Measurements from ENCODE around the gene SLC16A12.

SLC16A12 gene, protein sequence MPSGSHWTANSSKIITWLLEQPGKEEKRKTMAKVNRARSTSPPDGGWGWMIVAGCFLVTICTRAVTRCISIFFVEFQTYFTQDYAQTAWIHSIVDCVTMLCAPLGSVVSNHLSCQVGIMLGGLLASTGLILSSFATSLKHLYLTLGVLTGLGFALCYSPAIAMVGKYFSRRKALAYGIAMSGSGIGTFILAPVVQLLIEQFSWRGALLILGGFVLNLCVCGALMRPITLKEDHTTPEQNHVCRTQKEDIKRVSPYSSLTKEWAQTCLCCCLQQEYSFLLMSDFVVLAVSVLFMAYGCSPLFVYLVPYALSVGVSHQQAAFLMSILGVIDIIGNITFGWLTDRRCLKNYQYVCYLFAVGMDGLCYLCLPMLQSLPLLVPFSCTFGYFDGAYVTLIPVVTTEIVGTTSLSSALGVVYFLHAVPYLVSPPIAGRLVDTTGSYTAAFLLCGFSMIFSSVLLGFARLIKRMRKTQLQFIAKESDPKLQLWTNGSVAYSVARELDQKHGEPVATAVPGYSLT

DNA sequence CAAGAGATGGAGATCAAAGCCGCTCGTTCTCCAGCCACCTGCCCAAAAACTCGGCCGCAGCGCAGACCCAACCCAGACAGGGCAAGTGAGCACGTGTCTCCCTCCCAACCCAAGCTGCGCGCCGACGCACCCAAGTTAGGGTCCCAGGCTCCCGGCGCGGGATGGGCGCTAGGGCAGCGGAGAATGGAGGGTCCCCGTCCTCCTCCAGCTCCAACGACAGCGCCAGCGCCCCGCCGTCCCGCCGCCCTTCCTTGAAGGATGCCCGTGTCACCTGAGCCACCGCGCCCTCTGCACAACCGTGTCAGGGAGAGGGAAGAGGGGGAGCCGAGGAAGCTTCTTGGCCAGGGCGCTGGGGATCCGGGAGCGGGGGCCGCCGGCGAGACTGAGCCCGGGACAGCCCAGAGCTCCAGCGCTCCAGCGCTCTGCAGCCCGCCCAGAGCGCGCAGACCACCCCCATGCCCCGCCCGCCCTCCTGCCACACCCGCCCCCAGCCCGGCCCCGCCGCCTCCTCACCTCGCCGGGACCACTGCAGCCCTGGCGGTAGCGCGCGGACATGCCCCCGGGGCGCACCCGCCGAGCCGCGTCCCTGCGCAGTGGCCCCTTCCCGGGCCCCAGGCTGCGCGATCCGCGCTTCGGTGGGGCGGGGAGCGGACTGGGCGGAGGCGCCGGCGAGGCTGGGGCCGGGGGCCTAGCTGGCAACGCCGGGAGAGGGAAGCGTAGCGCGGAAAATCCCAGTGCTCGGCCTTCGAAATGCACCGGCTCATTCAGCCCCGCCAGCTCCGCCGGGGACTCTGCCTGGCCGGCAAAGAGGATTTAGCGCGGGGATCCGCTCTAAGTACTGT lies at the start of gene SLC16A12:
SLC16A12 (minus strand) TSS at position 424 of the 842 bp plus-strand sequence. CDS start 73,016 bp downstream, outside the sequence.
- peak; percentile 29 for DNase-seq (ENCODE audit: low spot score)

DNA sequence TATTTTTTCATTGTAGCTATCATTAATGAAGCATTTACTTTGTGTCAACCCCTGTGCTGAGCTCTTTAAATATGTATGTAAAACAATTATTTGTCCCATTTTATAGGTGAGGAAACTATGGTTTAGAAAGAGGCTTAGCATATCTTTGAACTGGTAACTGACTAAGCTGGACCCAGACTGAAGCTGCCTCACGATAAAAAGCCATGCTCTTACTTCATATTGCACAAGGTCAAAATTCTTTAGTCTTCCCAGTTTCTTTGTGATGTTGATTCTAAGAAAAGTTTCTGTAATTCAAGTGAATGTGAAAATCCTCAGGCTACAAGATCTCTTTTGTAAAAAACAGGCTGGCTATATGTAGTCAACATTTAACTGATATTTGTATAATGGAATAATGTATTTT lies 46.6 kb upstream of the SLC16A12 start:
- no peak for DNase-seq (ENCODE audit: low spot score)

GRCh38 chr10:89580243-89580642 lies 44.8 kb upstream of the SLC16A12 start:
- DNase-seq (ENCODE audit: low spot score), result no peak

GRCh38 chr10:89576696-89577095 lies 41.3 kb upstream of the SLC16A12 start:
- no peak for DNase-seq (ENCODE audit: low spot score)

- no peak for DNase-seq (ENCODE audit: low spot score)
Observed at GRCh38 chr10:89576022-89576421, 40.6 kb upstream of the SLC16A12 start.

DNA sequence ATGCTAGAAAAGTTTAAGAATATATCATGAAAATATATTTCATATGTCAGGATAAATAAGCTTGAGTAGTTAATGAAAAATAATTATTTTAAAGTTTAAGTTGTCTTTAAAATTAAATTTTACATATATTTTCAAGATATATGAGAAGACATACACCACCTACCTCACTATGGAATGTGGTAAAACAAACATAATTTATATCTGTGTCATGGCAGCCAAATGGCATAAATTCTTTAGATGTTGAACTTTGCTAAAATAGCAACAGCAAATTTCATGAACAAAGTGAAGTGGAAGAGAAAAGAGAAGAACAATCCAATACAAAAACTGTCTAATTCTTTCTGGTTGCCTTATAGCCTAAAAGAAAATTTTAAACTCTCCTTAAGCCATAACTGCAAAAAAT lies 39.6 kb upstream of the SLC16A12 start:
- DNase-seq (ENCODE audit: low spot score), result no peak

- DNase-seq (ENCODE audit: low spot score), result no peak
Observed at GRCh38 chr10:89574368-89574767, 39.0 kb upstream of the SLC16A12 start.

DNA sequence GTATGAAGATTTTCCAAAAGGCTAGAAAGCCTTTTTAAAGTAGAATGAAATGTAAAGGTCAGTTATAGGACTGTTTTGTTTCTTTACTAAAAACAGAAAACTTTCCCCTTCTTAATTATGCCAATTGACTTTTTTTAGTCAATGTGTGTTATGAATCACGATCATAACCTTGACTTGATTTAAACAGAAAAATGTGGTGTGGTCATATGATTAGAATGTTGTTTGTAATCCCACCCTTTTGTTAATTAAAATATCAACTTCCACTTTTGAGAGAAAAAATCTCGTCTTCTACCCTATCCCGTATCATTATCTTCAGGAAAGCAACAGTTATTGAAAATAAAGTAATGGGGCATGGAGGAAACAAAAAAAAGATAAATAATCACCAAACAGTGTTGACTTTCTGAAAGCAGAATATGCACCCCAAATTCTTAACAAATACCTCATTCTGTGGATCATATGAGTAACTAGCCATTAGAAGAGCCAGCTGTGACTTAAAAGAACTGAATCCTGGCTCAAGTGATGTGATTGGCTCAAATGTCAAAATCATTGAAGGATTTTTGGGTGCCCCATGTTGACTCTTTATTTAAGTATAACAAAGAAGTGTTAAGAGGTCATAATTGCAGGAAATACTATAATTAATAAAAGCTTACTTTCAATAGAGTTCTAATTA lies 32.3 kb upstream of the SLC16A12 start:
- no peak for DNase-seq (ENCODE audit: low spot score)

- no peak for DNase-seq (ENCODE audit: low spot score)
Observed at GRCh38 chr10:89566992-89567391, 31.6 kb upstream of the SLC16A12 start.

GRCh38 chr10:89566095-89566950 lies 30.9 kb upstream of the SLC16A12 start:
- no peak for DNase-seq (ENCODE audit: low spot score)

- DNase-seq (ENCODE audit: low spot score), result no peak
Observed at GRCh38 chr10:89565180-89565579, 29.8 kb upstream of the SLC16A12 start.

DNA sequence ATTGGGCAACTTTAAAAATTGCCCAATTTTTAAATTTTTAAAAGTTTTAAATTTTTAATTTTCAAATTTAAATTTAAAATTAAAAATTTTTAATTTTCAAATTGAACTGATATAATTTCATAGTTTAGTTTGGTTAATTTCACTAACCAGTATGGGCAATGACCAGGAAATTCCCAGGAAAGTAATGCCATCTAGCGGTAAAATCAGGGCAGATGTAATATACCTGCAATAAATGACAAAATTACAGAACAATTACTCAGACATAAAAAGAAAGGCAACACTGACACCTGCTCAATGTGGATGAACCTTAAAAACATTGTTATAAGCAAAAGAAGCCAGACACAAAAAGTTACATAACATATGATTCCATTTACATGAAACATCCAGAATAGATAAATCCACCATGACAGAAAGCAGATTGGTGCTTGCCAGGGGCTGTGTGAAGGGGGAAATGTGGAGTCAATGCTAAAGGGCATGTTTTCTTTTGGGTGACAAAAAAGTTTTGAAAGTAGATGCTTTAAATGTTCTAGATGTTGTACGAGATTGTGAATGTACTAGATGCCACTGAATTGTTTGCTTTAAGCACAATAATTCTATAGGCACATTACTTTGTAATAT lies 28.6 kb upstream of the SLC16A12 start:
- peak; percentile 21 for DNase-seq (ENCODE audit: low spot score)

DNA sequence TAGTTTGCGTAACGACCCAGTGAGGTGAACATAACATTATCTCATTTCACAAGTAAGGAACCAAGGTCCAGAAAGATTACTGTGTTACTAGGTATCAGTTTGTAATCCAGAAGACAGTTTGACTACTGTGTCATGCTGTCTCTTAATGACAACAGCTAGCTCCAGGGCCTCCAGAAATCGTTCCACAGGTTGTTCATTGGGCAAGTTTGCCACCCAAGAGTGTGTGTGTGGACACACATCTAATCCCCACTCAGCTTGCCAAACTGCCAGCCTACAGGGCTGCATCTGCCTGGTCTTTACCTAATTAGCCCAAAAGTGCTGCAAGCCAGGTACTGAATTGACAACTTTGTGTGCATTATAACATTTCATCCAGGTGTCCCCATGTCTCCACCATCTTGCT lies 27.9 kb upstream of the SLC16A12 start:
- no peak for DNase-seq (ENCODE audit: low spot score)

DNA sequence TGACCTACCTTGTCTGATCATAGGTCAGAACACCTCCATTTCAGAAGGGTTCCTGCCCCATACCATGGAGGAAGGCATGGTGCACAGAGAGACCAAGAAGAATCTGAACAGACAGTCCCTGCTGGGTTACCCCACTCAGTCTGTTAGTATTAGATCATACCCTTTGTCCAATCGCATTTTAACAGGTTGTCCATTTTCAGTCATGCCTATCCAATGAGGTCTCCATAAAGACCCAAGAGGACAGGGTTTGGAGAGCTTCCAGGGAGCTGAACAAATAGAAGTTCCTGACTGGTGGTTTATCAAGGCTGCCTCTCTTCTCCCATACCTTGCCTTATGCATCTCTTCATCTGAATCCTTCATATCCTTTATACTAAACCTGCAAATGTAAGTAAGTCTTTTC lies 21.2 kb upstream of the SLC16A12 start:
- no peak for DNase-seq (ENCODE audit: low spot score)

GRCh38 chr10:89555688-89556445 lies 20.5 kb upstream of the SLC16A12 start:
- no peak for DNase-seq (ENCODE audit: low spot score)

- DNase-seq (ENCODE audit: low spot score), result no peak
Observed at GRCh38 chr10:89554433-89554832, 19.0 kb upstream of the SLC16A12 start.

DNA sequence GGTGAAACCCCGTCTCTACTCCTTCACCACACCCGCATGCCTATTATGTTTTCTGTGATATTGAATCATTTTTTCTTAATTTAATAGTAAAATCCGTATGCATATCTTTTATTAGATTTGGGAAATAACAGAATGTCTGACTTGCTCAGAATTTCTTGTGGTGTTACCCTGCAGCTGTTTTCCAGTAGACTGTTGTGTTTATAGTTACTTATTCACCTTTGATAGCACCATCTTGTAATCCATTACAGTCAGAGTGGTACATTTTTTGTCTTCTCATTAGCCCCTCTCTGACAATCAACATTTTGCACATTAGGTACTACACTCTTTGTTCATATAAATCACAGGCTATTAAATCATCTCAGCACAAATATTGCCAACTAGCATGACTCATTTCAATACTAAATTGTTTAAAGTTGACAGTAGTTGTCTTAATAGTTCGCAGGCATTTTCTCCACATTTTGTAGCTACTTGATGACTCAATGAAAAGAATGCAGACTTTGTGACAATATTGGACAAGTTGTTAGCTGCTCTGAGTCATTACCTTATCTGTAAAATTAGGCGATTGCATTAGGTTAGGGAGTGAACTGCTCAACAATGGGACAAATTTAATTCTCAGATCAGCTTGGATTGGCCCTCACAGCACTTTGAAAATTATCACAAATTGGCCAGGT lies 17.8 kb upstream of the SLC16A12 start:
- DNase-seq (ENCODE audit: low spot score), result peak; percentile 54

DNA sequence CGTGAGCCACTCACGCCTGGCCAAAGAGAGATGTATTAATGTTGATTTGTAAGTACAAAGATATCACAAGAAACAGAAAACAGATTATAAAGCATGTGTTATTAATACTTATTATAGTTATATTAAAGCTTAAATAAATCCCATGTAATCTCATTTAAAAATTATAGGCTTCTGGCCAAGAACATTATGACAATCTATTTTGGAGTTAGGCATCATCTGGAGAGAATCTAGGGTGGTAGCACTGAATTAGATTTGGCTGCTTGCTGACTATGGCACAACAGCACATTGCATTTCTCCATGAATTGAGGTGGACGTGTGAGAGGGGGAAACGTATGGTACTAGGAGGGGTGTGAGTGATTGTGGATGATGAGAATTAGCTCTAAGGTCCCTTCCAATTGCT lies 16.8 kb upstream of the SLC16A12 start:
- DNase-seq (ENCODE audit: low spot score), result no peak

DNA sequence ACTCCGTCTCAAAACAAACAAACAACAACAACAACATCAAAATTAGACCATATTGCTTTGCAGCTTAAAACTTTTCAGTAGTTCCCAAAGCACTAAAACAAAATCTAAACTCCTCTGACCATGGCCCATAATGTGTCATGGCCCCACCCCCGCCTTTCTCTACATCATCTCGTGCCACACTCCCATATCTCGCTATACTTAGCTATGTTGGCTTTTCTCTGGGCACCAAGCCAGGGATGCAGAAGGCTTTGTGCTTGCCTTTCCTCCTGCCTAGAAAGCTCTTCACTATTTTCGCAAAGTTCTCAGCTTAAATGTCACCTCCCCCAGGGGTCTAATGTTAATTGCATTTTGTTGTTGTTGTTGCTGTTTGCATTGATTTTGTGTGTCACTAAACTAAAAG lies 15.1 kb upstream of the SLC16A12 start:
- DNase-seq (ENCODE audit: low spot score), result peak; percentile 55

GRCh38 chr10:89549510-89549909 lies 14.1 kb upstream of the SLC16A12 start:
- no peak for DNase-seq (ENCODE audit: low spot score)

Measured in hepatic stellate cell (primary cell).